Glomerular visceral epithelial cell (primary cell): ENCODE data around the gene PXDC1.
"Not testable (repeated sequence)": the region's sequence is repeated elsewhere in the genome, so short reads cannot be mapped to it uniquely, and the experiment has no call there.

Source experiments
- DNase-seq: peaks from one replicate; pipeline ENCODE4 v3.0.0-alpha.2; 2016; ENCODE audit errors: extremely low spot score

Gene PXDC1

DNA sequence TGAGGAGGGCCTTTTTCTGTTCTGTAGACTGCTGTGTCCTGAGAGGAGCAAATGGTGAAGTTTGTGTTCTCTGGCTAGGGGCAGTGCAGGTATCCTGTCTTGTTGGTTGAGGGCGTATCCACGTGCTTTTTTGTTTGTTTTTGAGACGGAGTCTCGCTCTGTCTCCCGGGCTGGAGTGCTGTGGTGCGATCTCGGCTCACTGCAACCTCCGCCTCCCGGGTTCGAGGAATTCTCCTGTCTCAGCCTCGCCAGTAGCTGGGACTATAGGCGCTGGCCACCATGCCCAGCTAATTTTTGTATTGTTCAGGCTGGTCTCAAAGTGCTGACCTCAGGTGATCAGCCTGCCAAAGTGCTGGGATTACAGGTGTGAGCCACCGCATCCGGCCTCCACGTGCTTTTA is 10.8 kb upstream of the PXDC1 start:
- DNase-seq, result no peak

DNA sequence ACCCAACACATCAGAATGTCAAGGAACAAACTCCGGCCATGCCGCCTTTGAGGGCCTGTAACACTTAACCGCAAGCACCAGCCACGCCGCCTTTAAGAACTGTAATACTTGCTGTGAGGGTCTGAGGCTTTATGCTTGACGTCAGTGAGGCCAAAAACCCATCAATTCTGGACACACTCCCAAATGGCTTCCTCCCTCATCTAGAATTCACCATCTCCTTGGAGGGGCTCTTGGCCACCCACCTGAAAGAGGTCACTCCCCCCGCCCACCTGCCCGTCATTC is 10.4 kb upstream of the PXDC1 start:
- no peak for DNase-seq

DNA sequence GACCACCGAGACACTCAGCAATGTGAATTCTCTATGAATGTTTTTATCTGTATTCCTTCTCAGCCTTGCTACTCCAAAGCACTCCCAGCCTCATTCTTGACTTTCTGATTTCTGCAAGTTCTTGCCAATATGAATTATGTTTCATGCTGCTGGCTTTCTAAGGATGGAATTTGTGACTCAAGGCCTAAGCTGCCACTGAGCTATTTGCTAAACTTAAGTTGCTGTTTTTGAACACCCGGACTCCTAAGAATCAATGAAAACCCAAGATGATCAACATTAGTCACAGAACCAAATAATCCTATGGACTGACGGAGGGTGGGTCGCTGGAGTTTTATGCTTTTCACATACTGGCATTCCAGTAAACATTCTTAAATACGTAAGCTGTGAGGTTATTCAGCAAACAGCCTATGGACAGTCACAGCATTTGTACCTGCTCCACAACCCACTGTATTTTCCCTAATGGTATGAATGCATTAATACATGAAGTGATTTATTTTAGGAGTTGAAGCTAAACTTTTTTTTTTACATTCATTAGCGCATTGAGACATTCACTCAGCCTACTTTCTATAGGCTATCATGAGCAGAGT is 8.2 kb upstream of the PXDC1 start:
- peak; percentile 33 for DNase-seq

DNA sequence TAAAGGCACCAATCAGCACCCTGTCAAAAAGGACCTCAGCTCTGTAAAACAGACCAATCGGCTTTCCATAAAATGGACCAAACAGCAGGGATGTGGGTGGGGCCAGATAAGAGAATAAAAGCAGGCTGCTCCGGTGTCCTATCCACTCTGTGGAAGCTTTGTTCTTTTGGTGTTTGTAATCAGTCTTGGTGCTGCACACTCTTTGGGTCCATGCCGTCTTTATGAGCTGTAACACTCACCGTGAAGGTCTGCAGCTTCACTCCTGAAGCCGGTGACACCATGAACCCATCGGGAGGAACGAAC is 7.3 kb upstream of the PXDC1 start:
- no peak for DNase-seq

DNA sequence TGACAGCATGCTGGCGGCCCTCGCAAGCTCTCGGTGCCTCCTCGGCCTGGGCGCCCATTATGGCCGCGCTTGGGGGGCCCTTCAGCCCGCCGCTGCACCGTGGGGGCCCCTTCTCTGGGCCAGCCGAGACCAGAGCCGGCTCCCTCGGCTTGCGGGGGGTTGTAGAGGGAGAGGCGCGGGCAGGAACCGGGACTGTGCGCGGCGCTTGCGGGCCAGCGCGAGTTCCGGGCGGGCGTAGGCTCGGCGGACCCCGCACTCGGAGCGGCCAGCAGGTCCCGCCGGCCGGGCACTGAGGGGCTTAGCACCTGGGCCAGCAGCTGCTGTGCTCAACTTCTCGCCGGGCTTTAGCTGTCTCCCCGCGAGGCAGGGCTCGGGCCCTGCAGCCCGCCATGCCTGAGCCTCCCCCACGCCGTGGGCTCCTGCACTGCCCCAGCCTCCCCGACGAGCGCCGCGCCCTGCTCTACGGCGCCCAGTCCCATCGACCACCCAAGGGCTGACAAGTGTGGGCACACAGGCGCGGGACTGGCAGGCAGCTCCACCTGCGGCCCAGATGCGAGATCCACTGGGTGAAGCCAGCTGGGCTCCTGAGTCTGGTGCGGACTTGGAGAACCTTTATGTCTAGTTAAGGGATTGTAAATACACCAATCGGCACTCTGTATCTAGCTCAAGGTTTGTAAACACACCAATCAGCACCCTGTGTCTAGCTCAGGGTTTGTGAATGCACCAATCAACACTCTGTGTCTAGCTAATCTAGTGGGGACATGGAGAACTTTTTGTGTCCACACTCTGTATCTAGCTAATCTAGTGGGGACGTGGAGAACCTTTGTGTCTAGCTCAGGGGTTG is 6.7 kb upstream of the PXDC1 start:
- not testable (repeated sequence) for DNase-seq

DNA sequence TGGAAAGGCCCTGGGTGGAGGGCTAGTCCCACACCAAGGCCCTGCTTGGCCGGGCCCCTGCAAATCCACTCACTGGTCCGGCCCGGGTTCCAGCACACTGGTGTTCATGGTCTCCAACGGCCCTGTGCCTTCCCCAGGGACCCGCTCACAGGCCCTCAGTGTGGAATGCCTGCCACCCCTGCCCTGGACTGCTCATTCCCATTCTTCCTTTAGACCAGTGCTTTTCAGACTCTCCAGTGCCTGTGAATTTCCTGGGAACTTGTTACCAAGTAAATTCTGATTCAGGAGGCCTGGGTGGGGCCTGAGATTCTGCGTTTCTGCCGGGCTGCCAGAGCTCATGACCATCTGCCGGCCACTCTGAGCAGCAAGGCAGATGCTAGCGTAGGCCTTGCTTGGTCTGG is 5.7 kb upstream of the PXDC1 start:
- DNase-seq, result no peak

DNA sequence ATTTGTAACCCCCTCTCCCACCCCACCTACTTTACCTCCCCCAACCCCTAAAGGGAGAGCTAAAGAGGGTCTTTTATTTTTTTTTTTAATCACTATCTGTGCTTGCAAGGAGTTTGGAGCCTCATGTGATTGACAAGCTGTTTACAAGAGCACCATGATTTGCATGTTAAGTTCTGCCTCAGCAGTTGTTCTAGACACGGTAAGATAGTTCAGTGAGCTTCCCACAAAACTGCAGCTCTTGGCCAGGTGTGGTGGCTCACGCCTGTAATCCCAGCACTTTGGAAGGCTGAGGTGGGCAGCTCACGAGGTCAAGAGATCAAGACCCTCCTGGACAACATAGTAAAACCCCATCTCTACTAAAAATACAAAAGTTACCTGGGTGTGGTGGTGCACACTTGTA is 5.0 kb upstream of the PXDC1 start:
- DNase-seq, result no peak

DNA sequence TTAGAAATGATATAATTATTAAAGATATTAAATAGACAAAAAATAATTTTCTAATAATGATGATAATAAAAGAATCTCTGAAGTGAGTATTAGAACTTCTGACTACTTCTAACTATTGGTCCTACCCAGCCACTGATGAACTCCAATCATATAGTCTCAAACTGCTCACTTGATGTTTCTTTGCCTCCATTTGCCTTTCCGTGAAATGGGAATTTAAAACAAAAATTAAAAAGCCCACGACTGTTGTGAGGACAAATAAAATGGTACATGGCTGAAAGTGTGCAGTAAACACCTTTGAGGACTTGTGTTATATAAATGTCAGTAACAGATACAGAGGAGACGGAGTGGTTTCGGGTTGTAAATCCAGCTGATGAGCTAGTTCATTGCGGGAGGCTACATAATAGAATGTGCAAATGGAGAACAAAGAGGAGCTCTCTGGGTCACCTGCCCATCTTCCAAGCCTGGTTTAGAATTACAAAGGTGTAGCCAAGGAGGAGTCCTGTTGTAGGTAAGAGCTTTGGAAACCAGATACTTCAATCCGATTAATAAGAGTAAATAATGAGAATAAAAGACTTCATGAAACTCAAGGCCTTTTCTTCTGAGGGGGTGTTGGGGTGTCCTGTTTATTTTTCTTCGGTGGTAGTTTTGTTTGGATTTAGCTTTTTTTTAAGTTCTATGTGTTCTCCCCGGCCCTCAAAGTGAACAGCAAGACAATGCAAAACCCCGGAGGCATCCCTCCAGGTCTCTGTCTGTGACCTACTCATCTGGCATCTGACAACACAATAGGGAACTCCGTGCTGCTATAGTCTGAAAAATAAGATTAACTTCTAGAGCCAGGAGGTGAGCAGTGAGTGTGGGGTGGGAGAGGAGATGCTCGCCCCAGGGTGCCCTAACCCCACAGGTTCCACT is 4.4 kb upstream of the PXDC1 start:
- DNase-seq, result no peak

DNA sequence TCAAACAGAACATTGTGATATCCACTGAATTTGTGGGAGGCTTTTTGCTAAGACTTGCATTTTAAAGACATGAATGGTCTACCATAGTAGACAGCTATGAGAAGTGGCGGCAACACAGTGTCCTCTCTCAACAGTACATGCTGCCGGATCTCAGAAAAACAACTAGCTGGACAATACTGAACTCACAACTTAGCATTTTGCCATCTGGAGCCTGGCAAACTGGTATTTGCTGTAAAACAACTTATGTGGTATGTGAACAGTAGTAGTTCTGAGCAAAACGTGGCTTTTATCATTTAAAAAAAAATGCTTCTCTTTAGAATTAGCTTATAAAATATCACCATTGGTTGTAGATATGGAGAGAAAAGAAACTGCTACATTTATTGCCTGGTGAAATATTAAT is 3.3 kb upstream of the PXDC1 start:
- DNase-seq, result no peak

DNA sequence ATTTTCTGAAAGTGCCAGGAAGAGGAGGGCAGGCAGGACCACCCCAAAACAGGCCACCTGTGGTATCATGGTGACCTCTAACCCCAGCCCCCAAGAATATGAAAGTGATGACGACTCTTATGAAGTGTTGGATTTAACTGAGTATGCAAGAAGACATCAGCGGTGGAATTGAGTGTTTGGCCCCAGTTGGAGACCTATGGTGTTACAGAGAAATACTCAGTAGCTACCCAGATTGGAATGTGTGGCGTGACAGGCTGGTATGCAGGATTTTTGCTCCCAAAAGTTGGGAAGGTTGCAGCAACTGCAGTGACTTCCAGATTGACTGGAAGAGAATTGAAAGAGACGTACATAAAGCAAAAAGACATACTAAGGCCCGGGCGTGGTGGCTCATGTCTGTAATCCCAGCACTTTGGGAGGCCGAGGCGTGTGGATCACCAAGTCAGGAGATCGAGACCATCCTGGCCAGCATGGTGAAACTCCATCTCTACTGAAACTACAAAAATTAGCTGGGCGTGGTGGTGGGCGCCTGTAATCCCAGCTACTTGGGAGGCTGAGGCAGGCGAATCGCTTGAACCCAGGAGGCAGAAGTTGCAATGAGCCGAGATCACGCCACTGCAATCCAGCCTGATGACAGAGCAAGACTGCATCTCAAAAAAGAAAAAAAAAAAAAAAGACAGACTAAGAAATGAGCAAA is 2.7 kb upstream of the PXDC1 start:
- not testable (repeated sequence) for DNase-seq

DNA sequence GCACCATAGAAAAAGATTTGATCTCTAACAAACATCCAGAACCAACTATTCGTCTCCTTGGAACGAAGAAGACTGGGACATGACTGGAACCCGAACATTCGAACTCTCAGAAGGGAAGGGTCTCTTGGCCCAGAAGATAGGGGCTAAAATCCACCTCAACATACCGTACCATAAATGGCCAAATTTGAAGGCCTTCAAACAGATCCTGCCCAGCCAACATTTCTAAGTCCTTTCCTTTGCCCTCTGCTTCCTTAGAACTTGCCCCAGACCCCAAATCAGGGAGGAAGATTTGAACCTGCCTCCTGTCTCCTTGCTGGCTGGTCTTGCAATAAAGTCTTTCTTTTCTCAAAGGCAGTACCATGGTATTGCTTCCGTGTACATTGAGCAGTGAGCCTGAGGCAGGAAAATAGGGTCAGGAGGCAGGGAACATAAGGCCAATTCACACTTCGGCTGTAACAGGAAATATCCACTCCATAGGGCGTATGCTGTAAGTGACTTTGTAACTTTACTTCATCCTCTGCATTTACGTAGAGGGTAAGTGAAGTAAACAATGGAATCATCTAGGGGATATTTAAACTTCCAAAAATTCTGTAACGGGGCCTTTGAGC is 1.8 kb upstream of the PXDC1 start:
- no peak for DNase-seq

DNA sequence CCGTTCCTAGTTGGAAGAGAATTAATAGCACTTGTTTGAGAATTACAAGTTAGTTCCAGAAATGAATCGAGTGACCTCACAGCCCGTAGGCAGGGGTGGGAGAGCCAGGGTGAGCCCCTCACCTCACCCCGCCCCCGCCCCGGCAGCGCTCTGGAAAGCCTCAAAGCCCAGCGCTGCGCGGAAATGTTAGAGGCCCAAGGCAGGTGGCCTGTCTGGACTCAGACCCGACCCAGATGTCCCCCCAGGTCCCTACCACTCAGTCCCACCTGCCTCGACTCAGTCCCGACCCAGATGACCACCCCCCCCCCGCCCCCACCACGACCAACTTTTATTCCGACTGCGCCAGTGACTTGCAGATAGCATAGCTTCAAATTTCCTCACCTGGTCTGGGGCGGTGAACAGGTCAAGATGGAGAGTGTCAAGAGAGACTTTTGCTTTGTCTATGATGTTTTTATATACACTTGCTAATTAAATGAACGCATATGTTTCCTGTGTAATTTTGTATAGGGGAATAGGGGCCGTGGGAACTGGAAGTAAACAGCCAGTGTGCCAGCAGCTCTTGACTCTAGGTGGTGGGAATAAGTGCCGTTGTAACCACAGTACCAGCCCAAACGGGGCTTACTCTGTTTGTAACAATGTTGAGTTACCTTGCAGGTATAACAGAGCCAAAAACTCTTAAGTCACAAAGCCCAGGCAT is 1.2 kb upstream of the PXDC1 start:
- no peak for DNase-seq

DNA sequence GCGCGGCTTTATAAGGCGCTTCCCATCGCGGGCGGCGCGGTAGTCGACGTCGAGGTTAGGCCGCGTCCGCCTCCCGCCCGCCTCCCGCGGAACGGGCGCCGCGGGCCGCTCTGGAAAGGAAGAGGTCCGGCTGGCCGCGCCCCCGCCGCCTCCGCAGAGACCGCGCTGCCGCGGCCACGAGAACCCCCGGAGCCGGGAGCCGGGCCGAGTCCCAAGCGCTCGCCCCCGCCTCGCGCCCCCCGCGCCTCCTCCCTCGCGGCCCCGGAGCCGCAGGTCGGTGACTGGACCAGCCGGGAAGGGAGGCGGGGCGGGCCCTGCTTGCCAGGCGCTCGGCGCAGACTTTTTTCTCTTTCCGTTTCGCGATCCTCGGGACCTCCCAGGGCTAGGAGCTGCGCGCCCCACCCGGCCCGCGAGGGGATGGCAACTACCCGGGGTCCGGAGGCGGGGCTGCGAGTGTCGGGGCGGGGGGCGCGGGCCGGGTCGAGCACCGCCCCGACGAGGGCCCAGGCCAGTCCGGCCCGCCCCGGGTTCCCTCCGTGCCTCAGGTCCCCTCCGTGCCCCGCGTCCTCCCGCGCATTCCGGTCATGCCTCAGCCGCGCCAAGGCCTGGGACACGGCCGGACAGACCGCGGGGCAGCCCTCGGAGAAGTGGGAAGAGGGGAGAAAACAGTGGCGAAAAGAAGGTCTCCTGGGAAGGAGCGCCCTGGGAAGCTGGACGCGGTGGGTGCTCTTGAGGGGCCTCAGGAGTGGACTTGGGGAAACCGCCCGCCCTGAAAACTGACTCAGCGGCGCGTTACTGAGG is 417 bp upstream of the PXDC1 start:
- DNase-seq, result peak; percentile 95

DNA sequence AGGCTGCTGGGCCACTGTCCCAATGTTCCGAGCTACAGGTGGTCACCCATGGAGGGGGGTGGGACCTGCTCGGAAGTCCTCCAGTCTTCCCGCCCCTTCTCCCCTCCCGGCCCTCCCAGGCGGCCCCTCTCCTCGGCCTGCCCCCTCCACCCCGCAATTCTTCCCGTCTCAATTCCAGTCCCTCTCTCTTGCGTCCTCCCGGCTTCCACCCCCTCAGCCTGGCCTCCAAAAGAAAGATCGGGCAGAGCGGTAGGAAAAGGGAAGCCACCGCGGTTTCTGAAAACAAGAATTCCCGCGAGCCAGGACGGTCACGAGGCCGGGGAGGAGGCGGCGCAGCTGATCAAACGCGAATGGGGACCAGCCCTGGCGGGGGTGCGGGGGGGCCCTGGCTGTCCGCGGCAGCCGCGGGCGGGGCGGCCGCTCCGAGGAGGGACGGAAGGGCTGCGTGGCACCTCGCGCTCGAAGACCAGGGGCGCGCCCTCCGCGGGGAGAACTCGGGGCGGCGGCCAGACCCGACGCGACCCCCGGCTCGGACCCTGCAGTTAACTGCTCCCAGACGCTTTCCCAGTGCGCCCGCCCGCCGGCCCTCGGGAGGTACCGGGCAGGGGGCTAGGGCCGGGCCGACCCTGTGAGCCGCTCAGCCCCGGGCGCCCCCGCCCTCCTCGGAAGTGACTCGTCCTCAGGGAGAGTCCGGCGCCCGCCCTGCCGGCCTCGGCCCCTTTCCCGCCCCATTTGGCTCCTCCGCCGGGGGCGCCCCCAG is 1.0 kb downstream of the PXDC1 start:
- peak; percentile 74 for DNase-seq

DNA sequence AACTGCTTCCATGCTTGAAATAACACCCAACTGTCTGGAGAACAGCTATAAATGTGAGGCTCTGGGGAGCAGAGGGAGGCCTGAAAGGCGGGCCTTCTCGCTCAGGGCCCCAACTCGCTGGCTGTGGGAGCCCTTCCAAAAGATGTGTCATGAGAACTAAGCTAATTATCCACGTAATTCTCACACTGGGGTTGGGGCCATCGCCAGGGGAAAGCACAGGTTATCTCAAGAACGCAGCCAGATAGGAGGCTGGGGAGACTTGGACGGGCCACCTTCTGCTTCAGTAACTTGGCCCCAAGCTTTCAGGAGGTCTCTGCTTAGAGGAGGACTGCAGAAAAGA is 1.6 kb downstream of the PXDC1 start:
- DNase-seq, result peak; percentile 86

DNA sequence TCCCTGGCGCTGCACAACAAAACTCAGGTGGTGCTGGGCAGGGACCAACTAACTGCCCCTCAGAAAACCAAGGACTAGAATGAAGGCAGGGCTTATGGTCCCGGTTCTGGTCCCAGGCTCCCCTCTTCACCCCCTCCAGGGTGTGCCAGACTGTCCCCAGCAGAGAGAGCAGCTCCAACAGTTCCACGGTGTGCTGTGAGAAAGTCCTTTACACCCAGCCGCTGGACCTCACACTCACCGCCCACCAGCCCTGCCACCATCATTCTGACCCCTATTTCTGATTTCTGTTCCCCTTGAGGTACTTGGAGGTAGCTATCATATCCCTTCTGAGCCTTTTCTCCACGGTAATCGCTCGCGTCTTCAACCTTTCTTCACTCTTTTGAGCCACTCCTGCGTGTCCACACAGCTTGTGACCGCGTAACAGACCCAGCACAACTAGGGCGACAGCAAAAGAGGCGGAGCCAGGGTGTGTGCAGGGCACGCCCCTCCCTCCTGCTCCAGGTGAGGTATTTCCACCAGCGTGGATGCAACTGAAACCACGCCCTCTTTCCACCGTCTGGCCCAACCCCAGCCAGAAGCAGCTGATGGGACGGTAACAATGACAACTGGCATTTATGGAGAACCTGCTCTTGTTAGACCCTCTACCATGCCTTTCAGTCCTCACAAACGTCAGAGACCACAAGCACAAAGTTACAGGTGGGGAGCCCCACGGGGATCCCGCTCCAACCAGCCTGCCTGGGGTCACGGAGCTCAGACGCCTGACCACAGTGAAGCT is 2.3 kb downstream of the PXDC1 start:
- peak; percentile 16 for DNase-seq

DNA sequence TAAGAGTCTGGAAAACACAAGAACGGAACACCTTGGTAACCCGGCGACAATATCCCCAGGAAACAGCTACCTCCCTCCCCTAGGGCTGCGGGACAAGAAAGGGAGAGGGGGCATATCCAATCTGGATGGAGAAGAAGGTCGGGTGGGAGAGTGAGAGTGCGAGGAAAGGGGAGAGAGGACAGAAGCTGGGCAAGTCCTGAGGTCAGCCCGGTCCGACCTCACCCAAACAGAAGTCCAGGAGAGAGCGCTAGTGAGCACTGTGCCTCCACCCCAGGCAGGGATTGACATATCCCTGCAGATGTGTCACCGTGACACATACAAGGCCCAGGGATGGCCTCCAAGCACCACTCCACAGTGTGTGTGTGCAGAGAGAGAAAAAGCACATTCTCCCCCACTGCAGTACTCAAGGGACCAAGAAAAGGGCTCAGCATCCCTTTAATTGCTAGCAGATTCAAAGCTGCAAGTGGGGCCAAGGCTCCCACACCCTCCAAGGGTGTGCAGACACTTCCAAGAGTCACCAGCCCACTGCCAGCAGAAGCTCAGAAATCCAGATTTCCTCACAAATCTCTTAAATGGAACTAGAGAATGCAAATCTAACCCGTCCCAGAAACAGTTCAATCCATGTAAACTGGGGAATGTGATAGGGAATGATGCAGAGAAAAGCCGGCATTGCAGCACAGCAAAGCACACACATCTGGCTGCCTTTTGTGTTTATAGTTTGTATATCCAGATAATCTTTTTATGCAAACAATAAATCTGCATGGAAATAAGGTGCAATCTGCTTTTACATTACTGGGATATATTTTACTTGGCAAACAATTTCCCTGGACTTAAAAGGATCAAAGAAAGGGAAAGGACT is 3.1 kb downstream of the PXDC1 start:
- peak; percentile 83 for DNase-seq

DNA sequence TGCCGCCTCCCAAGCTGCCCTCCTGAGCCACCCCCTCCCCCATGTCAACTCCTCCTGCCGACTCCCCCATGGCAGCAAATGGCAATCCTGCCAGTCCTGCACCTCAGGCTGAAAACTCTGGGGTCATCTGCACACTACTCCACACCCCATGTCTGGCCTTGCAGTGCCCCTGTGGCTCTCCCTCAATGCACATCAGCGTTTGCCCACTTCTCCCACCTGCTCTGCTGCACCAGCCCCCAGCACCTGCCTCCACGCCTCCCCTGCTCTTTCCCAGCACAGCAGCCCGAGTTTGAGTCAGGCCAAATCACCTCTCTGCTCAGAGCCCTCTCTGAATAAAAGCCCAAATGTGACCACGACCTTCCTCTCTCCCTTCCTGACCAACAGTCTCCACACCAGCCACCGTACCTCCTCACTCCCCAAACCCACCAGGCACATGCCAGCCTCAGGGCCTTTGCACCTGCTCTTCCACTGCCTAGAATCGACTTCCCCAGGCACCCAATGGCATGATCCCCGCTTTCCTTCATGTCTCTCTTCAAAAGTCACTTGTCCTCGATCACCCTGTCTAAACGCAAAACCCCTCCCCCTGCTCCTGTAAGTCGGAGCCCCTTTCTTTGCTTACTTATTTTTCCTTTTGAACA is 4.3 kb downstream of the PXDC1 start:
- no peak for DNase-seq
